H1 (cell line): ENCODE results near the gene SPIRE1. TPM values are rescaled to one million over a fixed set of nuclear protein-coding genes. Genes with fewer than 3 reads are reported as not detected.

Experiments
- CTCF ChIA-PET: fragments of 300-600 bp; sonication (Branson Sonifier 250); formaldehyde crosslinking; loops from one replicate; lab custom pipeline; 2021; ENCODE audit not compliant: partially characterized antibody; lab: Charles Lee
- POLR2A ChIA-PET: fragments of 300-600 bp; sonication (Branson Sonifier 250); formaldehyde crosslinking; loops from one replicate; lab custom pipeline; 2021; ENCODE audit warnings: inconsistent platforms; ENCODE audit not compliant: partially characterized antibody; lab: Charles Lee
- DNase-seq, 2 experiments: peaks; one replicate each; pipeline versions ENCODE4 v3.0.0 to v3.0.0-alpha.2; 2010 to 2022; ENCODE audit warnings: low spot score in 2 of 2, low read depth in 1 of 2, mixed read lengths in 1 of 2
- FAIRE-seq: peaks from 2 replicates; lab custom pipeline; 2011; peaks lifted over from hg19 to GRCh38; lab: Jason Lieb, UNC
- H2AFZ ChIP-seq: 2 replicates; pipeline ENCODE4 v1.8.1; 2012; ENCODE audit warnings: low read length, inconsistent platforms
- H2AK5ac ChIP-seq: 2 replicates; pipeline ENCODE4 v1.6.1; 2013; ENCODE audit warnings: low read depth, low read length
- H2BK120ac ChIP-seq: replicated peaks from 2 replicates; pipeline ENCODE3; 2013; ENCODE audit warnings: low read depth, low read length, inconsistent platforms
- H2BK12ac ChIP-seq: 2 replicates; pipeline ENCODE4 v1.6.1; 2013; ENCODE audit warnings: low read depth, low read length
- H2BK15ac ChIP-seq: 2 replicates; pipeline ENCODE4 v1.6.1; 2013; ENCODE audit warnings: low read length
- H2BK20ac ChIP-seq: 2 replicates; pipeline ENCODE4 v1.6.1; 2013; ENCODE audit warnings: low read length
- H2BK5ac ChIP-seq: 2 replicates; pipeline ENCODE4 v1.6.1; 2013; ENCODE audit warnings: low read depth, low read length
- H3K14ac ChIP-seq: 2 replicates; pipeline ENCODE4 v1.6.1; 2013; ENCODE audit warnings: inconsistent platforms; ENCODE audit not compliant: insufficient read length
- H3K18ac ChIP-seq: 2 replicates; pipeline ENCODE4 v1.6.1; 2013; ENCODE audit warnings: low read length; ENCODE audit errors: extremely low read depth
- H3K23ac ChIP-seq: 2 replicates; pipeline ENCODE4 v1.6.1; 2013; ENCODE audit warnings: inconsistent platforms; ENCODE audit not compliant: insufficient read length
- H3K23me2 ChIP-seq: 2 replicates; pipeline ENCODE4 v1.6.1; 2013; ENCODE audit warnings: low read depth, low read length
- H3K27ac ChIP-seq: 2 replicates; pipeline ENCODE4 v1.6.1; 2011; ENCODE audit warnings: low read depth, low read length, inconsistent platforms
- H3K27me3 ChIP-seq, 4 experiments: replicated peaks in 1 of 4; 1 replicate in 1 of 4; 2 replicates in 3 of 4; pipeline versions ENCODE4 v1.6.1 to v1.8.1; 2011 to 2013; ENCODE audit warnings: low read length in 3 of 4, mild to moderate bottlenecking in 3 of 4, inconsistent platforms in 2 of 4, mixed read lengths in 2 of 4, moderate library complexity in 1 of 4; ENCODE audit not compliant: control insufficient read depth in 3 of 4, insufficient read depth in 3 of 4; ENCODE audit errors: extremely low read depth in 1 of 4
- H3K36me3 ChIP-seq, 4 experiments: 2 replicates each; pipeline versions ENCODE4 v1.6.1 to v1.8.1; 2011 to 2013; ENCODE audit warnings: mild to moderate bottlenecking in 4 of 4, low read length in 3 of 4, moderate library complexity in 2 of 4, control low read depth in 1 of 4, inconsistent platforms in 1 of 4; ENCODE audit not compliant: insufficient read depth in 4 of 4, control insufficient read depth in 2 of 4
- H3K4ac ChIP-seq: replicated peaks from 2 replicates; pipeline ENCODE3; 2013; ENCODE audit warnings: low read length, low read depth, mixed read lengths, inconsistent platforms; ENCODE audit not compliant: insufficient read length
- H3K4me1 ChIP-seq, 4 experiments: replicated peaks in 1 of 4; 1 replicate in 1 of 4; 2 replicates in 3 of 4; pipeline versions ENCODE4 v1.6.1 to v1.8.1; 2011 to 2013; ENCODE audit warnings: low read length in 3 of 4, inconsistent platforms in 2 of 4, mixed read lengths in 1 of 4; ENCODE audit not compliant: insufficient read depth in 4 of 4, control insufficient read depth in 3 of 4
- H3K4me2 ChIP-seq, 2 experiments: 2 replicates each; pipeline versions ENCODE4 v1.6.1 to v1.8.1; 2011 to 2013; ENCODE audit warnings: low read depth in 2 of 2, low read length in 2 of 2, control low read depth in 1 of 2, inconsistent platforms in 1 of 2, mild to moderate bottlenecking in 1 of 2; ENCODE audit not compliant: insufficient read depth in 1 of 2
- H3K4me3 ChIP-seq, 4 experiments: fragments of 200-600, 300-600 bp in 1 of 4; sonication (generic), shearing (Covaris generic), sonication (Bioruptor Twin) in 1 of 4; 2 replicates each; pipeline versions ENCODE4 v1.5.1 to v1.8.1; 2011 to 2016; ENCODE audit warnings: low read length in 4 of 4, low read depth in 3 of 4, control low read depth in 2 of 4, inconsistent platforms in 2 of 4, mild to moderate bottlenecking in 2 of 4, mixed read lengths in 1 of 4, moderate library complexity in 1 of 4; ENCODE audit not compliant: insufficient read depth in 2 of 4; ENCODE audit errors: extremely low read depth in 1 of 4
- H3K56ac ChIP-seq: replicated peaks from 2 replicates; pipeline ENCODE3; 2013; ENCODE audit warnings: low read depth, mild to moderate bottlenecking, mixed read lengths, low read length, inconsistent platforms; ENCODE audit not compliant: insufficient read length
- H3K79me1 ChIP-seq: 2 replicates; pipeline ENCODE4 v1.6.1; 2013; ENCODE audit warnings: low read depth, low read length, control low read depth
- H3K79me2 ChIP-seq, 2 experiments: 2 replicates each; pipeline versions ENCODE4 v1.6.1 to v1.8.1; 2012 to 2013; ENCODE audit warnings: low read length in 2 of 2, mild to moderate bottlenecking in 2 of 2, inconsistent platforms in 1 of 2; ENCODE audit not compliant: insufficient read depth in 2 of 2, control insufficient read depth in 1 of 2
- H3K9ac ChIP-seq, 4 experiments: replicated peaks in 1 of 4; 1 replicate in 1 of 4; 2 replicates in 3 of 4; pipeline versions ENCODE4 v1.6.1 to v1.8.1; 2011 to 2013; ENCODE audit warnings: low read depth in 3 of 4, low read length in 3 of 4, control low read depth in 2 of 4, mild to moderate bottlenecking in 2 of 4, moderate library complexity in 2 of 4, inconsistent platforms in 1 of 4; ENCODE audit errors: extremely low read depth in 1 of 4
- H3K9me3 ChIP-seq, 2 experiments: 2 replicates each; pipeline versions ENCODE4 v1.6.1 to v1.8.1; 2012 to 2013; ENCODE audit warnings: mild to moderate bottlenecking in 2 of 2, moderate library complexity in 2 of 2, control low read depth in 1 of 2, inconsistent platforms in 1 of 2, low read depth in 1 of 2, low read length in 1 of 2, mixed read lengths in 1 of 2; ENCODE audit not compliant: insufficient read depth in 2 of 2
- H4K20me1 ChIP-seq, 2 experiments: replicated peaks in 1 of 2; 2 replicates each; pipeline versions ENCODE3 to v1.8.1; 2011 to 2013; ENCODE audit warnings: inconsistent platforms in 2 of 2, low read length in 2 of 2, mild to moderate bottlenecking in 1 of 2; ENCODE audit not compliant: insufficient read depth in 2 of 2, control insufficient read depth in 1 of 2
- H4K5ac ChIP-seq: 2 replicates; pipeline ENCODE4 v1.6.1; 2013; ENCODE audit warnings: low read length, low read depth, mixed read lengths, inconsistent platforms; ENCODE audit not compliant: insufficient read length
- H4K8ac ChIP-seq: 2 replicates; pipeline ENCODE4 v1.8.0; 2013; ENCODE audit warnings: mild to moderate bottlenecking, moderate library complexity, low read length, inconsistent platforms; ENCODE audit not compliant: insufficient read depth; ENCODE audit errors: extremely low read depth
- H4K91ac ChIP-seq: replicated peaks from 2 replicates; pipeline ENCODE3; 2013; ENCODE audit warnings: low read length, mixed read lengths, inconsistent platforms; ENCODE audit not compliant: insufficient read length
- ATF2 ChIP-seq: IDR thresholded peaks from 2 replicates; pipeline ENCODE4 v1.6.1; 2012; ENCODE audit warnings: low read length, inconsistent platforms
- ATF3 ChIP-seq: IDR thresholded peaks from 2 replicates; pipeline ENCODE4 v1.6.1; 2011; ENCODE audit warnings: low read depth, mild to moderate bottlenecking, low read length; ENCODE audit not compliant: insufficient read depth
- CHD1 ChIP-seq: IDR thresholded peaks from 2 replicates; pipeline ENCODE4 v1.6.1; 2012; ENCODE audit warnings: low read depth, low read length, improper control_type of control experiment
- FOSL1 ChIP-seq: IDR thresholded peaks from 2 replicates; pipeline ENCODE4 v1.6.1; 2011; ENCODE audit warnings: mild to moderate bottlenecking, low read depth, low read length, moderate library complexity; ENCODE audit not compliant: insufficient read depth
- KDM5A ChIP-seq: fragments of 200-600 bp; IDR thresholded peaks from 2 replicates; pipeline ENCODE4 v1.7.1; 2012; ENCODE audit warnings: mild to moderate bottlenecking, low read length, inconsistent platforms, mixed read lengths
- MAFK ChIP-seq: IDR thresholded peaks from 2 replicates; pipeline ENCODE4 v1.6.1; 2012; ENCODE audit warnings: low read depth, mild to moderate bottlenecking, improper control_type of control experiment, low read length
- RBBP5 ChIP-seq: IDR thresholded peaks from 2 replicates; pipeline ENCODE4 v1.7.1; 2012; ENCODE audit warnings: low read depth, mild to moderate bottlenecking, inconsistent platforms, low read length, moderate library complexity, borderline replicate concordance
- RFX5 ChIP-seq: IDR thresholded peaks from 2 replicates; pipeline ENCODE4 v1.6.1; 2011; ENCODE audit warnings: low read depth, low read length, improper control_type of control experiment, borderline replicate concordance
- SIRT6 ChIP-seq: IDR thresholded peaks from one replicate; pipeline ENCODE4 v1.7.1; 2012; ENCODE audit warnings: low read length, inconsistent platforms
- SP1 ChIP-seq: IDR thresholded peaks from 2 replicates; pipeline ENCODE4 v1.6.1; 2011; ENCODE audit warnings: low read depth, low read length
- SP4 ChIP-seq: IDR thresholded peaks from 2 replicates; pipeline ENCODE4 v1.6.1; 2012; ENCODE audit warnings: low read length, inconsistent platforms
- TBP ChIP-seq: IDR thresholded peaks from 2 replicates; pipeline ENCODE4 v1.6.1; 2011; ENCODE audit warnings: low read depth, low read length, improper control_type of control experiment
- polyA plus RNA-seq, 7 experiments: library from polyadenylated mRNA; depleted of rRNA in 3 of 7; stranded (reverse) in 5 of 7; unstranded in 2 of 7; fragments of >200 nt in 5 of 7; fragments of 200-250 nt in 2 of 7; gene quantifications; 1 replicate in 5 of 7; 2 replicates in 1 of 7; 4 replicates in 1 of 7; pipeline versions ENCODE4 v1.2.1 to v1.2.3, GENCODE V29; 2011 to 2013; ENCODE audit warnings: missing spikeins in 2 of 7, mixed read lengths in 2 of 7
- total RNA-seq: library from RNA; stranded (reverse); fragmentation: NEBNext Ultra II Directional; extraction: Animal tissue kit (Norgen Biotek cat#: 25700); gene quantifications from 2 replicates; pipeline ENCODE4 v1.2.1, GENCODE V29; 2021

The SPIRE1 gene
- total and polyA plus RNA-seq, 2 of the 8 experiments (the other 6 are each of a cell fraction or from before 2014, with no cell fraction given): 6.0 to 21.5 TPM

GRCh38 chr18:12479982-12480381 is 177.9 kb downstream of the SPIRE1 start:
- no peak overlapping the region for H2AK5ac ChIP-seq
- no peak overlapping the region for H4K5ac ChIP-seq
- no peak overlapping the region for H2BK20ac ChIP-seq
- H3K56ac ChIP-seq: no peak overlapping the region
- H3K23me2 ChIP-seq: peaks cover 5% of the 10 kb centered on the region; the same call in 1 of the 2 replicates
- no peaks in the 10 kb centered on the region for H3K79me1 ChIP-seq
- ChIA-PET CTCF (interaction anchor here (1.2 to 1.8 kb wide), 7 partner anchors 8 to 87 kb away, joined by 3 to 8 read pairs (median 4); no protein-coding TSS in a partner anchor), POLR2A (interaction anchor here (1.4 to 2.0 kb wide), 2 partner anchors 8 to 45 kb away, joined by 3 to 5 read pairs; no protein-coding TSS in a partner anchor)
- no peak overlapping the region for H3K18ac ChIP-seq
- H3K4me2 ChIP-seq: no peak overlapping the region
- no peak overlapping the region for H2BK5ac ChIP-seq
- no peaks in the 10 kb centered on the region for H3K79me2 ChIP-seq
- no peak overlapping the region for H3K4ac ChIP-seq
- no peak overlapping the region for H3K23ac ChIP-seq
- H3K4me3 ChIP-seq: no peak overlapping the region
- DNase-seq (no peak), FAIRE-seq (no peak)
- H4K91ac ChIP-seq: no peak overlapping the region
- H3K36me3 ChIP-seq: no peaks in the 10 kb centered on the region
- peaks cover 0 to 4% of the 10 kb centered on the region in 2 experiments for H4K20me1 ChIP-seq
- no peak overlapping the region for H3K9ac ChIP-seq
- H2AFZ ChIP-seq: no peak overlapping the region
- TF ChIP-seq RBBP5 (no peak), RFX5 (no peak), SIRT6 (no peak), CHD1 (no peak), TBP (no peak), KDM5A (no peak), ATF3 (no peak), FOSL1 (no peak), ATF2 (no peak), SP1 (no peak), SP4 (no peak), MAFK (no peak)
- H4K8ac ChIP-seq: no peak overlapping the region
- H2BK120ac ChIP-seq: no peak overlapping the region
- H3K4me1 ChIP-seq: peaks cover 0 to 7% (median under 1%) of the 10 kb centered on the region in 4 experiments; a peak in 3 of 7 replicates
- H3K27ac ChIP-seq: no peak overlapping the region
- H2BK12ac ChIP-seq: no peak overlapping the region
- no peak overlapping the region for H2BK15ac ChIP-seq
- H3K14ac ChIP-seq: no peak overlapping the region
- H3K27me3 ChIP-seq: no peaks in the 10 kb centered on the region
- H3K9me3 ChIP-seq: no peaks in the 10 kb centered on the region
